Esophagus (tissue), 2 donors: ENCODE measurements around the gene RB1. TPM values are rescaled to one million over a fixed set of nuclear protein-coding genes. Genes with fewer than 3 reads are reported as not detected.

Experiments
- H3K27ac ChIP-seq, 2 donors: one replicate each; pipeline ENCODE4 v1.5.1; 2013; ENCODE audit warnings: low read depth in 2 of 2, mild to moderate bottlenecking in 2 of 2, inconsistent platforms in 1 of 2, low read length in 1 of 2, moderate library complexity in 1 of 2
- H3K27me3 ChIP-seq, 2 donors: one replicate each; pipeline ENCODE4 v1.6.1; 2013; ENCODE audit warnings: low read length in 2 of 2, control low read depth in 1 of 2, mild to moderate bottlenecking in 1 of 2; ENCODE audit not compliant: insufficient read depth in 2 of 2, control insufficient read depth in 1 of 2
- H3K36me3 ChIP-seq, 2 donors: one replicate each; pipeline ENCODE4 v1.6.1; 2013; ENCODE audit warnings: low read length in 1 of 2; ENCODE audit not compliant: control insufficient read depth in 2 of 2, insufficient read depth in 2 of 2
- H3K4me1 ChIP-seq, 2 donors: one replicate each; pipeline ENCODE4 v1.6.1; 2013; ENCODE audit warnings: low read length in 1 of 2; ENCODE audit not compliant: control insufficient read depth in 2 of 2, insufficient read depth in 2 of 2
- H3K4me3 ChIP-seq, 2 donors: one replicate each; pipeline ENCODE4 v1.5.1; 2013; ENCODE audit warnings: low read length in 2 of 2, mild to moderate bottlenecking in 2 of 2, low read depth in 1 of 2, moderate library complexity in 1 of 2
- H3K9me3 ChIP-seq, 2 donors: one replicate each; pipeline ENCODE4 v1.6.1; 2013; ENCODE audit warnings: mild to moderate bottlenecking in 2 of 2, low read depth in 1 of 2, low read length in 1 of 2, moderate library complexity in 1 of 2; ENCODE audit not compliant: control insufficient read depth in 2 of 2, insufficient read depth in 1 of 2
- WGBS, 2 donors: extraction: QIAGEN DNeasy Blood & Tissue Kit; methylation state at CpG; one replicate each; pipeline ENCODE4 v1.1.7; 2013; 5-methylcytosine and 5-hydroxymethylcytosine counted together
- polyA plus RNA-seq, 2 donors: library from polyadenylated mRNA; stranded (reverse); fragments of 200-250 nt; gene quantifications; one replicate each; pipeline ENCODE4 v1.2.3, GENCODE V29; 2013
- donor health status: healthy with polysubstance abuse.
- donor health status: Bipolar disorder and iron deficiency.

Gene RB1
- polyA plus RNA-seq, 2 donors: 15.5 to 17.4 TPM

DNA sequence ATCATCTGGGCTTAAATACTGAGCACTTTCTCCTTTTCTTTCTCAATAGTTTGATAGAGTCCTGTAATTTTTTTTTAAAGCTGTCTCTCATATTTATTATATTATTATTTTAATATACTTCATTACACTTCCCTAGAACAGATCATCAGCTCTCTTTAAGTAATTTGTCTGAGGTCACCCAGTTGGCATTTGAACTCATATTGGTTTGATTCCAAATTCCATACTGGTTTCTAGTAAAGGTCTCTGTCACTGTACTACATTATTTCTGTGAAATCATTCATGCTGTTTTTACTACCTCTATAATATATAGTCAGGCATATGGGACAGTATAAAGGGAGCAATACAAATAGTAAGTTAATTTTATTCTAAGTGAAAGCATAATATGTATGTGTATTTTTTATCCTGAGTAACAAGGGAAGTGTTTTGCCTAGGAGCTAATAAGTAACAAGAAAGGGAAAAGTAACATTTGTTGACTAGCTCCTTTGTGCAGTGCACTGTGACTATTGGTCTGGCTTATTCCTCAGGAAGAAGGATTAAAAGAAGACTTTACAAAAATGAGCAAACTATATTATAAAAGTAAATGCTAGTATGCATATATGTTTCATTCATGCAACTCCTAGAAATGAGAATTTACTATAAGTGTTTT is 95.0 kb downstream of the RB1 start:
- Histone ChIP-seq H3K4me3 (no peak overlapping the region), H3K36me3 (peaks cover 0 to 2% of the 10 kb centered on the region in 2 donors), H3K27ac (no peak overlapping the region), H3K4me1 (no peaks in the 10 kb centered on the region), H3K9me3 (no peaks in the 10 kb centered on the region), H3K27me3 (no peaks in the 10 kb centered on the region)

DNA sequence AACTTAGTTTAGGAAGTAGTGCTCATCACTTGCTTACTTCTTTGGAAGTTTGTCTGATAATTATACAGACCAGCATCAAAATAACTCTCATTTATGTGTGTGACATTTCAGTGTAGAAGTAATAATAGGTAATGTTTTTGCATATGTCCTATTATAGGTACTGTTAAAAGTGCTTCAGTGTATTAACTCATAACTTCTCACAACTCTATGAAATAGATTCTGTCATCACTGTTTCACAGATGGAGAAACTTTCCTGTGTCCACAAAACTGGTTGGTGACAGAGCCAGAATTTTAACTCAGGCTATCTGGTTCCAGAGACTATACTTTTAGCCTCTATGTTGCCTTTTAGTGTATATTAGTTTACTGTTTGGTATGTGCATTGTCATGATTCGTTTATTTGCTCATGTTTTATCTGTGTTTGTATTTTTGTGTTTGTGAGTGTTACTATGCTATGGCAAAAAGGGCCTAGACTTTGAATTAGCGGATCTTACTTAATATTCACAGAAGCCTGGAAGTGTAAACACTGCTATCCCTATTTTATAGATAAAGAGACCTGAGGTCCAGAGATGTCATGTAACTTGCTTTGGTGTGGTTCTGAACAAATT is 96.6 kb downstream of the RB1 start:
- Histone ChIP-seq H3K9me3 (no peaks in the 10 kb centered on the region), H3K4me1 (peaks cover 0 to 3% of the 10 kb centered on the region in 2 donors), H3K4me3 (no peak overlapping the region), H3K27me3 (no peaks in the 10 kb centered on the region), H3K36me3 (no peaks in the 10 kb centered on the region), H3K27ac (peak overlapping the region in 1 of 2 donors; percentile 80)
- WGBS, 2 donors: 54 to 65% methylated on average over 2 of the region's 2 CpGs

DNA sequence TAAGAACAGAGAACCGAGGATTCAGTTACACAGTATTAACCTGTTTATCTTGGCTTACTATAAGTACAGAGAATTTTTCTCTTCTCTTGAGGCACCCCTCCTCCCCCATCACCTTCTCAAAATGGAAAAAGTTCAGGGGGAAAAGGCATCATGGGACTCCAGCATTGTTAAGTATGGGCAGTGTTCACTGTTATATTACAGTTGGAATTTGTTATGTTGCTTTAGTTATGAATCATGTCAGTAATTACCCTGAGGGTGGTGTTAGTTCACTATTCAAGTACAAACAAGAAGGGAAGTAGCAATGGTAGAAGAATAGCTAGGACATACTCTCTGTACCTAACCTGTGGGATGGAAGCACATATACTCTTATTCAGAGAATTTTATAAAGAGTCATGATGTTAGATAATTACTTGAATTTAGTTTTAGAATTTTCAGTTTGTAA is 97.3 kb downstream of the RB1 start:
- Histone ChIP-seq H3K36me3 (no peaks in the 10 kb centered on the region), H3K27me3 (no peaks in the 10 kb centered on the region), H3K4me3 (no peak overlapping the region), H3K4me1 (peaks cover 0 to 3% of the 10 kb centered on the region in 2 donors), H3K27ac (peak overlapping the region in 1 of 2 donors; percentile 77), H3K9me3 (no peaks in the 10 kb centered on the region)
- WGBS, 2 donors: 25% methylated on average over 1 of the region's 1 CpG

DNA sequence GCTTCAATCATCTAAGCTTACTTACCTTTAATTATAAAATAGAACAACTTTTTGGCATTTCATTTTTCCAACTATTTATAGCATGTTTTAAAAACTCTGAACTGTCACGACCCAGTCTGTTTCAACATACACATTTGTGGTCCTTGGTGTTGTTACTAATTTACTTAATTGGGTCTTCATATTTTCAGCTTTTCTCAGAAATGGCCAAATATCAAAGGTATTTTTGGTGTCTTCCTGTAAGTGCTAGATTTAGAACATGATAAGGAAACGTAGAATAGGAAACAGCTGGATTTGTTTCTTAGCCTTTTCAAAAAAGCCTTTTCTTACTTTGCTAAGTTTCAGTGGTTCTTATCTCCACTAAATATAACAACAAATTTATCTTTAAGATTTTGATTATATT is 97.9 kb downstream of the RB1 start:
- Histone ChIP-seq H3K27ac (no peak overlapping the region), H3K36me3 (no peaks in the 10 kb centered on the region), H3K4me1 (peaks cover 0 to 3% of the 10 kb centered on the region in 2 donors), H3K27me3 (no peaks in the 10 kb centered on the region), H3K9me3 (no peaks in the 10 kb centered on the region), H3K4me3 (no peak overlapping the region)
- 15 to 27% methylated on average over 2 of the region's 2 CpGs for WGBS, 2 donors

DNA sequence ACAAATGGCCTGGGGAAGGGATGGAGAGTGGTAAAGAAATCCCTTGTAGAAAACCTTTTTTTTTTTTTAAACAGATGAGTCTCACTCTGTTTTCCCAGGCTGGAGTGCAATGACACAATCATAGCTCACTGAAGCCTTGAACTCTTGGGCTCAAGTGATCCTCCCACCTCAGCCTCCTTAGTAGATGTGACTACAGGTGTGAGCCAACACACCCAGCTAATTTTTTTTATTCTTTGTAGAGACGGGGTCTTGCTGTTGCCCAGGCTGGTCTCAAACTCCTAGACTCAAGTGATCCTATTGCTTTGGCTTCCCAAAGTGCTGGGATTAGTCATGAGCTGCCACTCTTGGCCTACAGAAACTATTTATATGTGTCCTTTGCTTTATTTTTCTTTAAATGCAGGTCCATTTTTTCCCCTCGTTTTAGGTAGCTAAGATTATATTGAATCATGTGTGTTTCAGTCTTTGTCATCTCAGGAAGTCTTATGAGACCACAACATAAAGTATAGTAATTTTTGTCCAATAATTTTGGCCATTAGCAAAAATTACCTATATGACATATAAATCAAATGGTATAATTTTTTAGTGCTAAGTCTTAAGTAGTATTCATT is 98.9 kb downstream of the RB1 start:
- H3K36me3 ChIP-seq: no peaks in the 10 kb centered on the region
- no peaks in the 10 kb centered on the region for H3K9me3 ChIP-seq
- peaks cover 0 to 3% of the 10 kb centered on the region in 2 donors for H3K4me1 ChIP-seq
- WGBS, 2 donors: 37 to 58% methylated on average over 2 of the region's 2 CpGs
- H3K27me3 ChIP-seq: no peaks in the 10 kb centered on the region
- H3K4me3 ChIP-seq: no peak overlapping the region
- peak overlapping the region; percentile 50 to 64 for H3K27ac ChIP-seq

DNA sequence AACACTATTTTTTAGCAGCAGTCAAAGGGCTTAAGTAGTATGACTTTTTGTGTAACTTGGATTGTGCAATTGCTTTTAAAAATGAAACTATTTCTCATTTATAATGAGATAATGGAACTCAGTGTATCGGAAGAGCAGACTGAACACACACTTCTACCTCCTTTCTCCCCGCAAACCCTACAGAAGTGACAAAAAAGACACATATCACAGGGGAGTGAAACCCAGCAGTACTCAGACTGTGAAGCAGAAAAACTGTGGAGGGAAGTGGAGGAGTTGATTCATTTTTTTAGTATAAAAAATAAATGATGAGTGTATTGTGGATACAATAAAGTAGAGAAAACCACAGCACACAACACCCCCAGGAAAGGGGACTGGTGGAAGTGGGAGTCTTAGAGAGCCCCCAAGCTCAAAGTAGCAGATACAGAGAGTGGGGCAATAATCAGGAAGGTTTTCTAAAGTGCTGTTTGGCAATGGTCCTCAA is 99.6 kb downstream of the RB1 start:
- H3K4me1 ChIP-seq: peaks cover 0 to 3% of the 10 kb centered on the region in 2 donors
- H3K36me3 ChIP-seq: no peaks in the 10 kb centered on the region
- H3K27ac ChIP-seq: peak overlapping the region; percentile 48 to 78
- 25 to 45% methylated on average over 2 of the region's 2 CpGs for WGBS, 2 donors
- no peaks in the 10 kb centered on the region for H3K9me3 ChIP-seq
- H3K4me3 ChIP-seq: no peak overlapping the region
- H3K27me3 ChIP-seq: no peaks in the 10 kb centered on the region

DNA sequence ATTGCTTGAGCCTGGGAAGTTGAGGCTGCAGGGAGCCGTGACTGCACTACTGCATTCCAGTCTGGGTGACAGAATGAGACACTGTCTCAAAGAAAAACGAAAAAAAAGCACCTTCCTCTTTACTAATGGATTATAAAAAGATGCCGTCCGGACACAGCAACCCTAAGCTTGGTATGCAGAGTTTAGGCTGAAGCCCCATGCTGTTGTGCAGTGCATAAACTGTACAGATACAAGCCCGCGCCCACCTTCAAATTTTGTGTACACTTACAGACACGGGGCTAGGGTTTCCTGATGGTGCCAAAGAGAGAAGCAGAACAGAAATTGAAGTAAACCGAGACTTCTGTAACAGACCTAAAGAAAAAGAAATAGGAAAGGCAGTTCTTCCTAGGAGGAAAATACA is 100.4 kb downstream of the RB1 start:
- no peaks in the 10 kb centered on the region for H3K27me3 ChIP-seq
- H3K4me3 ChIP-seq: no peak overlapping the region
- H3K4me1 ChIP-seq: peaks cover 0 to 3% of the 10 kb centered on the region in 2 donors
- WGBS, 2 donors: 79% methylated on average over 8 of the region's 8 CpGs
- H3K36me3 ChIP-seq: no peaks in the 10 kb centered on the region
- no peaks in the 10 kb centered on the region for H3K9me3 ChIP-seq
- H3K27ac ChIP-seq: peak overlapping the region; percentile 48 to 78

DNA sequence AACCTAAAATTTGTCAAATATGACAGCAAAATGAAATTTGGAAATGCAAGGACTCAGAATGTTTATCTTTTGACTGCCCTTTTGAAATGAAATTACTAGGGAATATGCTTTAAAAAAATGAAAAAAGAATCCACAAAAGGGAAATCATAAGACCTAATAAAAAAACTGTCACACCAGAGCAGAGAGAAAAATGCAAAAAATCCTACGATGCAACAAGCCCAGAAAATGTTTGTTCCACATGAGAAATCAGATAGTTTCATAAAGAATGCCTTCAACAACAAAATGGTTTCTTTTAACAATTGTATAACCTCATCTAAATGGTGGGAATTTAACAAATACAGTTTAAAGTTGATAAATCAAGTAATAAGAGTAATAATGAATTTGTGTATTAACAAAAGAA is 101.4 kb downstream of the RB1 start:
- H3K27ac ChIP-seq: no peak overlapping the region
- no peaks in the 10 kb centered on the region for H3K36me3 ChIP-seq
- peaks cover 0 to 3% of the 10 kb centered on the region in 2 donors for H3K4me1 ChIP-seq
- 52 to 59% methylated on average over 1 of the region's 1 CpG for WGBS, 2 donors
- no peaks in the 10 kb centered on the region for H3K9me3 ChIP-seq
- no peak overlapping the region for H3K4me3 ChIP-seq
- H3K27me3 ChIP-seq: no peaks in the 10 kb centered on the region

DNA sequence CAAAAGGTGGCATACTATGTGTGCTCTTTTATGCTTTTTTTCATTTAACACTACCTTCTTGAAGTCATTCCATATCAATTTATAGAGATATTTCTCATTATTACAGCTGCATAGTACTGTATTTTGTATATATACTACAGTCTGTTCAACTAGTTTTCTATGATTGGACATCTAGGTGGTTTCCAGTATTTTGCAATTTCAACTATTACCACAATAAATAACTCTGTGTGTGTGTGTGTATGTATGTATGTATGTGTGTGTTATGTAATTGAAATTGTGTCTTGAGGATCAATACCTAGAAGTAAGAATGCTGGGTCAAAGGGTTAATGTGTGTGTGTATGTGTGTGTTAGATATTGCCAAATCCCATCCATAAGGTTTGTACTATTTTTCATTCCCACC is 102.3 kb downstream of the RB1 start:
- H3K9me3 ChIP-seq: no peaks in the 10 kb centered on the region
- H3K27ac ChIP-seq: no peak overlapping the region
- no peaks in the 10 kb centered on the region for H3K36me3 ChIP-seq
- no peak overlapping the region for H3K4me3 ChIP-seq
- peaks cover 0 to 3% of the 10 kb centered on the region in 2 donors for H3K4me1 ChIP-seq
- H3K27me3 ChIP-seq: no peaks in the 10 kb centered on the region
